GM06990 (cell line): ENCODE results near the gene IGFALS.

Experiments
- DNase-seq: peaks from one replicate; pipeline ENCODE4 v3.0.0-alpha.2; 2011; ENCODE audit not compliant: insufficient read length; ENCODE audit errors: extremely low read depth
- H3K27me3 ChIP-seq: replicated peaks from 2 replicates; pipeline ENCODE4 v1.6.0; 2011; ENCODE audit warnings: low read length; ENCODE audit not compliant: control insufficient read depth, insufficient read depth
- H3K36me3 ChIP-seq: 2 replicates; pipeline ENCODE4 v1.5.1; 2011; ENCODE audit warnings: low read length; ENCODE audit not compliant: control insufficient read depth, insufficient read depth
- H3K4me3 ChIP-seq: replicated peaks from 2 replicates; pipeline ENCODE4 v1.5.1; 2011; ENCODE audit warnings: low read depth, mild to moderate bottlenecking, control low read depth, low read length
- CTCF ChIP-seq: IDR thresholded peaks from 2 replicates; pipeline ENCODE4 v1.5.1; 2011; ENCODE audit warnings: low read length, control low read depth, mild to moderate bottlenecking, inconsistent platforms; ENCODE audit not compliant: insufficient read depth, poor library complexity, severe bottlenecking

The IGFALS gene

GRCh38 chr16:1767116-1767994, 26.1 kb downstream of the IGFALS start:
- peaks cover 49% of the 10 kb centered on the region for H3K36me3 ChIP-seq

GRCh38 chr16:1766701-1767100, 26.8 kb downstream of the IGFALS start:
- TF ChIP-seq CTCF = no peak
- Histone ChIP-seq H3K27me3 (no peaks in the 10 kb centered on the region), H3K4me3 (no peak overlapping the region), H3K36me3 (peaks cover 55% of the 10 kb centered on the region)
- DNase-seq = no peak

More at GRCh38 chr16:1767116-1767994, 26.1 kb downstream of the IGFALS start:
- no peak overlapping the region for H3K4me3 ChIP-seq
- no peaks in the 10 kb centered on the region for H3K27me3 ChIP-seq
- TF ChIP-seq CTCF = no peak
- DNase-seq = no peak

GRCh38 chr16:1766231-1766630, 27.3 kb downstream of the IGFALS start:
- H3K27me3 ChIP-seq = no peaks in the 10 kb centered on the region
- H3K36me3 ChIP-seq = peaks cover 56% of the 10 kb centered on the region
- no peak overlapping the region for H3K4me3 ChIP-seq
- DNase-seq = no peak
- no peak for TF ChIP-seq CTCF

GRCh38 chr16:1765826-1766225, 27.7 kb downstream of the IGFALS start:
- DNase-seq = no peak
- no peaks in the 10 kb centered on the region for H3K27me3 ChIP-seq
- TF ChIP-seq CTCF = no peak
- H3K36me3 ChIP-seq = peaks cover 58% of the 10 kb centered on the region
- H3K4me3 ChIP-seq = no peak overlapping the region

- peaks cover 62% of the 10 kb centered on the region for H3K36me3 ChIP-seq
- no peak overlapping the region for H3K4me3 ChIP-seq
- no peak for TF ChIP-seq CTCF
- H3K27me3 ChIP-seq = no peaks in the 10 kb centered on the region
- no peak for DNase-seq
These were observed 28.5 kb downstream of the IGFALS start for GRCh38 chr16:1764971-1765370.
